ENCODE measurements around the gene MYO1E. TPM values are rescaled to one million over a fixed set of nuclear protein-coding genes. Genes with fewer than 3 reads are reported as not detected.

MYO1E gene
- polyA plus RNA-seq, 1 experiment, result 34.0 TPM

- H3K27me3 ChIP-seq (ENCODE audit: control insufficient read depth, insufficient read depth, low read length), result no peaks in the 10 kb centered on the region
- no peak for TF ChIP-seq CTCF (IDR thresholded peaks at IDR 0.05; ENCODE audit: insufficient read depth, low read depth, low read length)
- POLR2A ChIA-PET, result no interaction called here
- CTCF ChIA-PET, result interaction anchor here (1.0 to 1.5 kb wide), 2 partner anchors 11 to 39 kb away, joined by 3 to 4 read pairs; no protein-coding TSS in a partner anchor
- no peak for DNase-seq (ENCODE audit: low read depth)
- H3K4me3 ChIP-seq (ENCODE audit: low read depth, low read length), result no peak overlapping the region
- peaks cover 8% of the 10 kb centered on the region for H3K36me3 ChIP-seq (ENCODE audit: control insufficient read depth, insufficient read depth, low read length)
Measured at GRCh38 chr15:59205839-59206622, 166.6 kb downstream of the MYO1E start.

GRCh38 chr15:59203657-59204056 lies 169.0 kb downstream of the MYO1E start:
- CTCF ChIA-PET, result interaction anchor here (0.9 to 1.7 kb wide), 2 partner anchors 43 to 207 kb away, joined by 3 read pairs; no protein-coding TSS in a partner anchor

GRCh38 chr15:59203008-59203407 lies 169.7 kb downstream of the MYO1E start:
- TF ChIP-seq CTCF (IDR thresholded peaks at IDR 0.05; ENCODE audit: insufficient read depth, low read depth, low read length), result no peak
- no peak overlapping the region for H3K4me3 ChIP-seq (ENCODE audit: low read depth, low read length)
- no peaks in the 10 kb centered on the region for H3K27me3 ChIP-seq (ENCODE audit: control insufficient read depth, insufficient read depth, low read length)
- ChIA-PET CTCF (interaction anchor here (1.7 kb wide), 1 partner anchor 44 kb away, joined by 3 read pairs; no protein-coding TSS in a partner anchor), POLR2A (no interaction called here)
- H3K36me3 ChIP-seq (ENCODE audit: control insufficient read depth, insufficient read depth, low read length), result peaks cover 8% of the 10 kb centered on the region
- no peak for DNase-seq (ENCODE audit: low read depth)

More at GRCh38 chr15:59203657-59204056, 169.0 kb downstream of the MYO1E start:
- POLR2A ChIA-PET, result no interaction called here
- no peak for DNase-seq (ENCODE audit: low read depth)
- H3K27me3 ChIP-seq (ENCODE audit: control insufficient read depth, insufficient read depth, low read length), result no peaks in the 10 kb centered on the region
- H3K36me3 ChIP-seq (ENCODE audit: control insufficient read depth, insufficient read depth, low read length), result peaks cover 8% of the 10 kb centered on the region
- no peak for TF ChIP-seq CTCF (IDR thresholded peaks at IDR 0.05; ENCODE audit: insufficient read depth, low read depth, low read length)
- H3K4me3 ChIP-seq (ENCODE audit: low read depth, low read length), result no peak overlapping the region

- Histone ChIP-seq H3K36me3 (ENCODE audit: control insufficient read depth, insufficient read depth, low read length) (peaks cover 5% of the 10 kb centered on the region), H3K4me3 (ENCODE audit: low read depth, low read length) (no peak overlapping the region), H3K27me3 (ENCODE audit: control insufficient read depth, insufficient read depth, low read length) (no peaks in the 10 kb centered on the region)
- DNase-seq (ENCODE audit: low read depth), result no peak
- TF ChIP-seq CTCF (IDR thresholded peaks at IDR 0.05; ENCODE audit: insufficient read depth, low read depth, low read length), result no peak
- ChIA-PET POLR2A (no interaction called here), CTCF (no interaction called here)
Measured at GRCh38 chr15:59200560-59200959, 172.1 kb downstream of the MYO1E start.

- Histone ChIP-seq H3K36me3 (ENCODE audit: control insufficient read depth, insufficient read depth, low read length) (peaks cover 5% of the 10 kb centered on the region), H3K4me3 (ENCODE audit: low read depth, low read length) (no peak overlapping the region), H3K27me3 (ENCODE audit: control insufficient read depth, insufficient read depth, low read length) (no peaks in the 10 kb centered on the region)
- POLR2A ChIA-PET, result no interaction called here
- CTCF ChIA-PET, result no interaction called here
- peak; percentile 51 for DNase-seq (ENCODE audit: low read depth)
- no peak for TF ChIP-seq CTCF (IDR thresholded peaks at IDR 0.05; ENCODE audit: insufficient read depth, low read depth, low read length)
Measured at GRCh38 chr15:59199626-59200465, 172.8 kb downstream of the MYO1E start.

Measured in BJ (cell line).